T-helper 1 cell treated with Interleukin-12 subunit alpha and Interleukin-12 subunit beta and Interleukin-4 antibody, amounts not matched to agents 30 ng/mL and 1 ng/mL, for 36 hours (primary cell): Measurements from ENCODE around the gene FADS1. TPM values are rescaled to one million over a fixed set of nuclear protein-coding genes. Genes with fewer than 3 reads are reported as not detected.

ENCODE experiments used
- intact Hi-C: fragments of 100-400 bp; cut with micrococcal nuclease; formaldehyde crosslinking; loops from one replicate; pipeline ENCODE4 v1.15.1; 2024
- total RNA-seq: library from RNA; stranded (reverse); gene quantifications from 2 replicates; pipeline ENCODE4 v1.2.3, GENCODE V29; 2022

Gene FADS1
- total RNA-seq, 1 donor from 2014 or later: 70.0 TPM

- intact Hi-C loops: loop anchor here (1.0 to 5.0 kb wide), 6 partner anchors 9 to 296 kb away; partner anchors contain the start of genes FADS1, FEN1 and TMEM258
Observed at GRCh38 chr11:61827571-61828378, 11.0 kb upstream of the FADS1 start, which contains the start of gene FADS2. TSS of gene FADS2 (plus strand) at chr11:61828300. CDS start at chr11:61828391, 91 bp downstream.

DNA sequence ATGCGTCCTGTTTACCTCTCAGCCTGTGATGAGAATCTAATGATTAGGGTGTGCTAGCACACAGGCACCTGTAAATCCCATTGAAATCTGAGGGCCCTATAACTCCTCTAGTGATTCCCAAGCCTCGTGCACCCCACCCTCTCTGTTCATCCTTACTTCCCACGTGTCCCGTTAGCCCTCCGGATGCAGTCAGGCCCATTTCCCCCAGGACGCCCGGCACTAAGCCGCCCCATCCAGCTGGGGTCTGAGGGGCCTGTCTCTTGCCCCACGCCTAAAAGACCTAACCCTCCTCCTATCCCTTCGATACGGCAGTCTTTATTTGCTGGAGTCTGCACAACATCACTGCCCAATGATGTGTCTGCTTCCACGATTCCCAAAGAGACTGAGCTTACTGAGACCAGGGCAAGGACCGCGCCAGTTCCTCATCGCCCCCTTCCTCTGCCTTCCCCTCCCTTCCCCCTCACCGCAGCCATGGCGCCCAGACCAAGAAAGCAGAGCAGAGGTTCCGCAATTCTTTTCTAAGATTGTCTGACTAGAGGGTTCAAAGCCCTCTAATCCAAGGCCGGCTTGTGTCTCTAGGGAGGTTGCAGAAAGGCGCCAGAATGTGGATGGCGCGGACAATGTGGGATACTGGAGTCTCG is 10.2 kb upstream of the FADS1 start:
- intact Hi-C loops: loop anchor here (1.0 to 5.0 kb wide), 3 partner anchors 10 to 200 kb away; partner anchors contain the start of gene FADS1

DNA sequence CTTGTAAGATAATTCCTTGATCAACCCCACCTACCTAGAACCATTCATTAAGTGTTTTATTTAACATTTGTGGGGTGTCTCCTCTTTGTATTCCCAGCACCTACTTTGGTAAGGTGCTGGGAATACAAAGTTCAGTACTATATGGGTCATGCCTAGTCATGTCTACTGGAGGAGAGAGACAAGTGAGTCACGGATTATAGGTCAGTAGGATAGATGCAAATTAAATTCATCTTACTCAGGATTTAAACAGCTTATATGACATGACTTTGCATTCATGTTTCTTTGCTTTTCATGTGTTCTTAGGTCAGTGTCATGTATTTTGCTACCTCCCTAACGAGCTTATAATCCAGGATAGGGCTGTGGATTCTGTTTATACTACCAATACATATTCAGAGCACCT is 3.4 kb upstream of the FADS1 start:
- intact Hi-C loops: no loop called here

DNA sequence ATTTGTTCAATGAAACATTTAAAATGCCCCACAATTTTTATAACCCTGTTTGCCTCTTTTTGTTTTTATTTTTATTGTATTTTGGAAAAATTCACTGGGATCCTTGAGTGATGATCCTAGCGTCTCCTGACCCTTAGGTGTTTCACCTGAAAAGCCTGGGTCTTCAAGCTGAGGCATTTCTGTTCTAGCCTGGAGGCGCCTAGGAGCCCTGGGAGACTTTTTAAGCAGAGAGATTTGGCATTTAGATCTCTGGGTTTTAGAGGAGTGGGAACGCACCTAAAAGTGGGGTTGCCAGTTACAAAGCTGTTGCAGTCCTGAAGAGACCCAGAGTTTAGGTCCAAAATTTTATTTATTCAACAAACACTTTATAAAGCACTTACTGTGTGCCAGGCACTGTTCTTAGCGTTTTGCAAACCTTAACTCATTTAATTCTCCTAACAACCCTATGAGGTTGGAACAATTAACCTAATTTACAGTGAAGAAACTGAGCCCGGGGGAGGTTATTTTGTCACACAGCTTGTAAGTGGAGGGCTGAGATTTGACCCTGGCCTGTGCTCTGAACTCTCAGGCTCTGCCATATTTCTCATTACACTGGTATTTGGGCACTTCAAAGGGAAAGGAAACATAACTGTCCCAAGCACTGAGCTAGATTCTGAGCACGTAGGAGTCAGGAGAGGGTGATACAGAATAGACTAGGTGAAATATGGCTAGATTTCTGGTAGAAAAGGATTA is 834 bp upstream of the FADS1 start:
- intact Hi-C loops: loop anchor here (1.0 to 5.0 kb wide), 3 partner anchors 10 to 150 kb away; partner anchors contain the start of gene FTH1

- intact Hi-C loops: loop anchor here (1.0 to 5.0 kb wide), 5 partner anchors 19 to 655 kb away; partner anchors contain the start of genes FADS3, FEN1, FTH1 and TMEM258
Observed at GRCh38 chr11:61815790-61816735, 740 bp downstream of the FADS1 start.

DNA sequence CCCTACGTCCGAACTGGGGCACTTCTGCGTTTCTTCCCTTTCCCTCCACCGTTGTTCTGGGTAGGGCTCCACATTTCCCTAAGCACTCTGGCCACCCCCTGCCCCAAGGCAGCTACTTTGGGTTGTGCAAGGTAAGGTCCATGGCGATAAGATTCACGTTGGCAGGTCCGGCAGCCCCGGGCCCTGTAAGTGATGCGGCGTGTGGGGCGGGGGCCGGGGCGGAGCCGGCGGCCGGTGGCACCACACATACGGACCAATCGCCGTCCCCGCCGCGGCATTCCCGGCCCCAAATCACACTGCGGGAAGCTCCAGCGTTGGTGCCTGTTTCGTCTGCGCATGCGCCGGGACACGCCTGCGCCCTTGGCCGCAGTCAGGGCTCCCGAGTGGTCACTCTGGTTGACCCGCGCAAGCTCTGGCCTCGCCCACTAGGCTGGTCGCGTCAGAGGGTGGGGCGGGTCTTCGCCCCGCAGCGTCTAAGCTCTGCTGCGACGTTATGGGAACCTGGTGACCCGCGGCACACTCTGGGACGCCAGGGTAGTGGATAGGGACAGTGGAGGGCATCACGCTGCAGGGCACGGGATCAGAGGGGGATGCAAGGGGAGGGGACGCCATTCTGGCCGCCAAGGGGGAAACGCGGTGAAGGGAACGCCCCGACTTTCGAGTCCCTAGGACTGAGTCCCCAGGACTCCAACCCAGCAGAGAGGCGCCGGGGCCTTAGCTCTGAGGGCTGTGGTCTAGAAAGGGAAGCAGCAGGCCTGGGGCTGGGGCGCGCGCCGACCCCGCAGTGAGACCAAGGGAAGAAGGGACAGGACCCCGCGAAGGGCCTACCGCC is 1.6 kb downstream of the FADS1 start:
- intact Hi-C loops: loop anchor here (1.0 to 5.0 kb wide), 2 partner anchors 23 to 152 kb away; partner anchors contain the start of genes FEN1, FTH1 and TMEM258

DNA sequence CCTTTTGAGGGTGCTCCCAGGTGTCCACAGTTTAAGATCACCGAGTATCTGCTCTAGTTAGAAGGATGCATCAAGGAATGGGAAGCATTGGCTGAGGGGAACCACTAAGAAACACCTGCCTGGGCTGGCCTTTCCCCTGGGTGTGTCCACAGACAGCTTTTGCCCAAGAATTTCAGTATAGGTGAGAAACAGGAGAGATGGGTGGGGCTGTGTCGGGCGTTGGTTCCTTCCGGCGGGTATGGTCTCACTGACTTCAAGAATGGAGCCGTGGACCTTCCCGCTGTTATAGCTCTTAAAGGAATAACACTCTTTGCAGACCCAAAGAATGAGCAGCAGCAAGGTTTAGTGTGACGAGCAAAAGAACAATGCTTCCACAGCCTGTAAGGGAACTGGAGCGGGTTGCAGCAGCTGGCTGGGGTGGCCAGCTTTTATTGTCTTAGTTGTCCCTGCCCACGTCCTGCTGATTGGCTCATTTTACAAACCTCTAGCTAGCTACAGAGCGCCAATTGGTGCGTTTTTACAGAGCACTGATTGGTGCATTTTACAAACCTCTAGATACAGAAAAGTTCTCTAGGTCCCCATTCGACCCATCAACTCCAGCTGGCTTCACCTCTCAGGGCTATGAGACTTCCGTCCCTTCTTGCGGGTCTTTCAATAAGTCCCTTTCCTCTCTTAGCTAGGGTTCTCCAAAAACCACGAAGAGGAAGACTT is 2.4 kb downstream of the FADS1 start:
- intact Hi-C loops: no loop called here

DNA sequence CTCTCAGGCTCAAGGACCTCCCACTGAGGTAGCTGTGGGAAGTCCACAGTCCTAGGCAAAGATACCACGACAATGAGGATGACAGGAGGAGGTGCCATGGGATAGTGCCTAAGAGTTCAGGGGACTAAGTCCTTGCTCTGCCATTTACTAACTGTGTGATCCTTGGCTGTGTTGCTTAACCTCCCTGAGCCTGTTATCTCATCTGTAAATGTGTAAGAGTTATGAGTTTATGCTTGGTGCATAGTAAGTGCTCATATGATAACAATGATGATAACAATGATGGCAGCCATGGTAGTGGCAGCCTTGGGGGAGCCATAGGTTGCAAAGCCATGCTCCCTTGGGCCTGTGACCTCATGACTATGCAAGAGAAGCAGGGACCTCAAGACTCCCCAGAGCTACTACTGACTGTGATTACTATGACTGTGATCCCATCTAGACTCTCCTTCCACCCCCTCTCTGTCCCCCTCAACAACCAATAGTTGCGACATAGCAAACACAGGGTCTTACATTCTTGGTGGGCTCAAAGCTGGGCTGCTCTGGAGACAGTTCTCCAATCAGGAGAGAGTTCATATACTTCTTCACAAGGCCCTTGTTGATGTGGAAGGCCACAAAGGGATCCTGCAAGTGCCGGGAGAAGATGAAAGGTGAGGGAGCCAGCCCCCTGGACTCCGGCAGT is 3.9 kb downstream of the FADS1 start:
- intact Hi-C loops: no loop called here

DNA sequence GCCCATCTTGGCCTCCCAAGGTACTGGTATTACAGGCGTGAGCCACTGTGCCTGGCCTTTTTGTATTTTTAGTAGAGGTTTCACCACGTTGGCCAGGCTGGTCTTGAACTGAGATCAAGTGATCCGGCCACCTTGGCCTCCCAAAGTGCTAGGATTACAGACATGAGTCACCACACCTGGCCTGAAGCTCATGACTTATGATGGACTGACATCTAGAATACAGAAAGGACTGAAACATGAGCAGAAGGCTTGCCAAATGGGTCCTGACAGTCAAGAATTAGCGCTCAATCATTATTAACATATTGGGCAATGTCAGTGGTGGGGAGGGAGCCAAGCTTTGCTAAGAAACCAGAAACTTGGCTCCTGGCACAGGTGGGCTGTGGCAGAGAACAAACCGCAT is 5.0 kb downstream of the FADS1 start:
- intact Hi-C loops: no loop called here

DNA sequence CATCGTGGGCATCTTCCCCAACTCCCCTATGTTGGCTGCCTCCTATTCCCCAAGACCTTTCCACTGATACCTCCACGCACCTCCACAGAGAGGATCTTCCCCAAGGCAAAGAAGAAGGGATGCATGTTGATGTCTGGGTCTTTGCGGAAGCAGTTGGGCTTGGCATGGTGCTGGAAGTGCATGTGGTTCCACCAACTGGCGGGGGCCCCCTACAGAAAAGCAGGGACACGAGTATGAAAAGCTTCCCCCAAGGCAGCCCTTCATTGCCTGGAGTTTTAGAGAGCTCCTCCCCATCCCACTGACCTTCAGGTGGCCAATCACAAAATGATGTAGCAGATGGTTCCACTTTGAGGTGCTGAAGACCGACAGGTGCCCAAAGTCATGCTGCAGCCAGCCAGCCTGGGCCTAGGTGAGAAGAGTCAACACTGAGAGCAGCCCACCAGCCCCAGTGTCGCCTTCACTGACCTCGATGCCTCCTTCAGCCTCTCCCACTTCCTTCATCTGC is 6.1 kb downstream of the FADS1 start:
- intact Hi-C loops: no loop called here

DNA sequence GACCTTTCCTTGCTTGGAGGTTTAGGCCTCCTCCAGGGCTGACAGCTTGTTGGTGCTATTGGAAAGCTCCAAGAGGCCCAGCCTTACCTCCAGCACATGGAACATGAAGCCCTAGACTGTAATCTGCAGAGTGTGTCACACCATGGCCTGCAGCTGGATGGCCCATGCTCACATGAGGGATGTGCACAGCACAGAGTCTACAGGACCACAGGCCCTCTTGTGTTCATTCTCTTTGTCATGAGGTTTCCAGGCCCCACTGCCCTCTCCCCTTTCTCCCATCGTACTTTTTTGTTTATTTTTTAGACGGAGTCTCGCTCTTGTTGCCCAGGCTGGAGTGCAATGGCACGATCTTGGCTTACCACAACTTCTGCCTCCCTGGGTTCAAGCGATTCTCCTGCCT is 10.0 kb downstream of the FADS1 start:
- intact Hi-C loops: no loop called here

GRCh38 chr11:61805146-61805545 is 11.7 kb downstream of the FADS1 start:
- intact Hi-C loops: no loop called here

DNA sequence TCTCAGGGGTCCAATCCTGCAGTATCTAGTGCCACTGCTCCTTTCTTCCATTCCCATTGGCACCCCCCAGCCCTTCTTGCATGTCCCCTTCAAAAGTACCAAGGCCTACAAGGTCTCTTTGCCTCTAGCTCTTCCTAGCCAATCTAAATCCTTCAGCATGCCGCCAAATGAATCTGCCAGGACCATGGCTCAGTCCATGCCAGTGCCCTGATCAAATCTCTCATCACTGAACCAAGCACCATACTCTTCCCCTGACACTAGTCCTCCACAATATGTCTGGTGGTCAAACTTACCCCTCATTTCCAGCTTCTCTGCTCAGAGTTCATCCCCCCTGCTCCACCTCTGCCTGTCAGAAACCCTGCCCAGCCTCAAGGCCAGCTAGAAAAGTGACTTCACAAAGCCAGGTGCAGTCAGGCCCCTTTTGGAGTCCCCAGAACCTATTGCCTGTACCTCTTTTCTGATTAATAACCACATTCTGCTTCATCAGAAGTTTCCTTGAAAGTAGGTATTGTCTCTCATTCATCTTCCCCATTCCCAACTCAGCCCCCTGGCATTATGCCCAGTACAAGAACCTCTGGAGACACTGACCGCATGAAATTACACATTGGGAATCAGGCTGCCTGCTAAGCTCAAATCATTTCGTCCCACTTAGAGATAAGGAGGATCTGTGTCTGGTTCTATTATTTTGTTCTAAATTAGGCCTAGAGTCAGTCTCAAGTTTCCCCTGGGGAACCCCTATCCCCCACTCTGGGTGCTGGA is 12.7 kb downstream of the FADS1 start:
- intact Hi-C loops: no loop called here

DNA sequence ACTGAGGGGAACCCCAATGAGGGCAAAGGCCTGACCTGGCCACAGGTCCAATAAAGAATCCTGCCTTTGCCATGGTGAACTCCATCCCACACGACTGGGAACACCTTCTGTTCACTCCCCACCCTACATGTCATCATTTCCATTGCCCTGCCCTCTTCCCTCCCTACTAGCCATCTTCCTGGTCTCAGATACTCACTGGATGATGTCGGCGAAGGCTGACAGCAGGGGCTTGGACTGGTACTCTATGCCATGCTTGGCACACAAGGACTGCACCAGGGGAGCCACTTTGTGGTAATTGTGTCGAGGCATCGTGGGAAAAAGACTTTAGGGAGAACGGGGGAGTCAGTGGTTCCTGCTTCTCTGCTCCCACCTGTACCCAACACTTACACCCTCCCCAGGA is 14.2 kb downstream of the FADS1 start:
- intact Hi-C loops: no loop called here

- intact Hi-C loops: no loop called here
Observed at GRCh38 chr11:61800331-61801281, 16.2 kb downstream of the FADS1 start.

DNA sequence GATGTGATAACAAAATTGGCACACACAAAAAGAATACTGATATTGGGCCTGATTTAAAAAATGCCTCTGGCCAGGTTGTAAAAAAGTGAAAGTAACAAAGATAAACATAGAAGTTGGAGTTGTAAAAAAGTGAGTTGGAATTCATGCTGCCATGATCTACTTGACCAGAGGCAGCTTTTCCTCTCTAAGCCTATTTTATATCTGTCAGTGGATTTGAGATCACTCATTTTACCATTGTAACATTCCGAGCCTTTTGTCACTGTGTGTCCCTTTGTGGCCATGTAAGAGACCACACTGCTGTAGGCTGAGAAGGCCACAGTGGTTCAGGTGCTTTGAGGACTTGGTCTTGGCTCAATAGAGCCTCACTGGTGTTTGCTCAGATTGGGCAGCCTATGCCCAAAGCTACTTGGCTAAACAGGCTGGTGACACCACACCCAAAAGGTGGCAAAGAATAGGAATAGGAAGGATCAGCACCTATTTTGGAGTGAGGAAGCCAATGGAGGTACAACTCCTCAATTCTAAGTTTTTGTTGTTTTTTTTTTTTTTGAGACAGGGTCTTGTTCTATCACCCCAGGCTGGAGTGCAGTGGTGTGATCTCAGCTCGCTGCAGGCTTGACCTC is 17.0 kb downstream of the FADS1 start:
- intact Hi-C loops: loop anchor here (10.0 kb wide), 2 partner anchors 755 to 895 kb away; partner anchors contain the start of gene PRPF19
